Body of pancreas (tissue), 4 donors: Measurements from ENCODE around the gene FBXO7. TPM values are rescaled to one million over a fixed set of nuclear protein-coding genes. Genes with fewer than 3 reads are reported as not detected.

Source experiments
- ATAC-seq: fragments of 150-250 bp; one replicate; pipeline ENCODE4 v1.9.1; 2016
- DNase-seq, 4 donors: peaks; one replicate each; pipeline ENCODE4 v3.0.0-alpha.2; 2019
- H3K27ac ChIP-seq, 4 donors: fragments of 200-600 bp; sonication (generic); 1 replicate in 3 of 4; 2 replicates in 1 of 4; pipeline versions ENCODE4 v1.5.1 to v1.6.1; 2016 to 2019; ENCODE audit warnings: mild to moderate bottlenecking in 1 of 4, mixed read lengths in 1 of 4, moderate library complexity in 1 of 4
- H3K27me3 ChIP-seq, 2 donors: fragments of 200-600 bp; sonication (generic); one replicate each; pipeline ENCODE4 v1.6.0; 2016; ENCODE audit warnings: mild to moderate bottlenecking in 1 of 2
- H3K36me3 ChIP-seq, 2 donors: fragments of 200-600 bp; sonication (generic); replicated peaks in 1 of 2; 2 replicates each; pipeline ENCODE4 v1.5.1; 2016; ENCODE audit warnings: low read depth in 2 of 2; ENCODE audit not compliant: insufficient read depth in 1 of 2
- H3K4me1 ChIP-seq: fragments of 200-600 bp; sonication (generic); one replicate; pipeline ENCODE4 v1.6.0; 2016
- H3K4me3 ChIP-seq, 2 donors: fragments of 200-600 bp; sonication (generic); 1 replicate in 1 of 2; 2 replicates in 1 of 2; pipeline ENCODE4 v1.5.1; 2016 to 2019
- H3K9me3 ChIP-seq, 3 donors: fragments of 200-600 bp; sonication (generic); 1 replicate in 2 of 3; 2 replicates in 1 of 3; pipeline ENCODE4 v1.5.1; 2016
- CTCF ChIP-seq, 7 experiments: fragments of 450-650 bp in 4 of 7; fragments of 200-600 bp in 3 of 7; sonication (generic) in 3 of 7; IDR thresholded peaks; one replicate each; pipeline ENCODE4 v1.5.1; 2016 to 2019; ENCODE audit warnings: antibody characterized with exemption in 7 of 7
- POLR2A ChIP-seq, 3 donors: fragments of 450-650 bp; IDR thresholded peaks; one replicate each; pipeline ENCODE4 v1.6.1; 2016; ENCODE audit warnings: antibody characterized with exemption in 3 of 3, mild to moderate bottlenecking in 2 of 3
- WGBS, 2 donors: methylation state at CpG; one replicate each; pipeline ENCODE4 v1.1.5; 2017; 5-methylcytosine and 5-hydroxymethylcytosine counted together
- intact Hi-C: fragments of 100-400 bp; cut with DNase I; formaldehyde crosslinking; loops from one replicate; pipeline ENCODE4 v1.15.1; 2023
- total RNA-seq, 2 donors: library from RNA; depleted of rRNA; stranded (reverse); fragments of >200 nt; gene quantifications; one replicate each; pipeline ENCODE4 v1.1.0, GENCODE V29; 2016

The FBXO7 gene
- total RNA-seq, 2 donors from 2014 or later, result 54.2 to 56.7 TPM

- Histone ChIP-seq H3K27me3 (no peaks in the 10 kb centered on the region), H3K4me1 (no peaks in the 10 kb centered on the region), H3K36me3 (no peaks in the 10 kb centered on the region), H3K9me3 (no peaks in the 10 kb centered on the region), H3K4me3 (no peak overlapping the region), H3K27ac (no peak overlapping the region)
- DNase-seq (no peak), ATAC-seq (no peak)
- TF ChIP-seq POLR2A (IDR thresholded peaks at IDR 0.05) (no peak), CTCF (IDR thresholded peaks at IDR 0.05) (no peak)
- 71 to 79% methylated on average over 13 of the region's 13 CpGs for WGBS, 2 donors
- intact Hi-C loops, result no loop called here
Observed at GRCh38 chr22:32541481-32541880, 66.9 kb downstream of the FBXO7 start.

GRCh38 chr22:32542066-32542676, 67.6 kb downstream of the FBXO7 start:
- H3K27ac ChIP-seq, result no peak overlapping the region
- no peak for ATAC-seq
- intact Hi-C loops, result no loop called here
- TF ChIP-seq POLR2A (IDR thresholded peaks at IDR 0.05) (no peak), CTCF (IDR thresholded peaks at IDR 0.05) (no peak)
- H3K27me3 ChIP-seq, result no peaks in the 10 kb centered on the region
- no peaks in the 10 kb centered on the region for H3K4me1 ChIP-seq
- H3K36me3 ChIP-seq, result no peaks in the 10 kb centered on the region
- no peak for DNase-seq
- no peak overlapping the region for H3K4me3 ChIP-seq
- 78 to 89% methylated on average over 8 of the region's 8 CpGs for WGBS, 2 donors
- no peaks in the 10 kb centered on the region for H3K9me3 ChIP-seq

GRCh38 chr22:32542677-32543357, 68.2 kb downstream of the FBXO7 start:
- H3K27ac ChIP-seq, result peak overlapping the region in 1 of 4 donors; percentile 16
- TF ChIP-seq CTCF (IDR thresholded peaks at IDR 0.05) (no peak), POLR2A (IDR thresholded peaks at IDR 0.05) (no peak)
- no peaks in the 10 kb centered on the region for H3K4me1 ChIP-seq
- peak in 3 of 4 donors; percentile 32 to 54 (median 38) for DNase-seq
- intact Hi-C loops, result no loop called here
- ATAC-seq, result peak; percentile 32
- no peaks in the 10 kb centered on the region for H3K9me3 ChIP-seq
- H3K4me3 ChIP-seq, result no peak overlapping the region
- H3K27me3 ChIP-seq, result no peaks in the 10 kb centered on the region
- H3K36me3 ChIP-seq, result no peaks in the 10 kb centered on the region
- 44 to 52% methylated on average over 17 of the region's 17 CpGs for WGBS, 2 donors

- WGBS, 2 donors, result 71 to 72% methylated on average over 3 to 6 of the region's 6 CpGs
- no peak for TF ChIP-seq CTCF (IDR thresholded peaks at IDR 0.05)
- no peak for TF ChIP-seq POLR2A (IDR thresholded peaks at IDR 0.05)
- no peak overlapping the region for H3K27ac ChIP-seq
Observed at GRCh38 chr22:32544953-32545558, 70.4 kb downstream of the FBXO7 start.

More at GRCh38 chr22:32544953-32545558, 70.4 kb downstream of the FBXO7 start:
- DNase-seq (no peak), ATAC-seq (no peak)
- intact Hi-C loops, result no loop called here
- H3K4me3 ChIP-seq, result no peak overlapping the region
- no peaks in the 10 kb centered on the region for H3K9me3 ChIP-seq
- H3K27me3 ChIP-seq, result no peaks in the 10 kb centered on the region
- H3K36me3 ChIP-seq, result no peaks in the 10 kb centered on the region
- H3K4me1 ChIP-seq, result no peaks in the 10 kb centered on the region
